GM18870 (cell line): ENCODE data around the gene RPL35A.
"Not testable (repeated sequence)": the region's sequence is repeated elsewhere in the genome, so short reads cannot be mapped to it uniquely, and the experiment has no call there.

ENCODE experiments used
- ATAC-seq: cut with Tn5 transposase; IDR thresholded peaks from one replicate; pipeline ENCODE4 v1.9.1; 2021; ENCODE audit warnings: moderate library complexity; ENCODE audit not compliant: unreplicated experiment

Gene RPL35A

DNA sequence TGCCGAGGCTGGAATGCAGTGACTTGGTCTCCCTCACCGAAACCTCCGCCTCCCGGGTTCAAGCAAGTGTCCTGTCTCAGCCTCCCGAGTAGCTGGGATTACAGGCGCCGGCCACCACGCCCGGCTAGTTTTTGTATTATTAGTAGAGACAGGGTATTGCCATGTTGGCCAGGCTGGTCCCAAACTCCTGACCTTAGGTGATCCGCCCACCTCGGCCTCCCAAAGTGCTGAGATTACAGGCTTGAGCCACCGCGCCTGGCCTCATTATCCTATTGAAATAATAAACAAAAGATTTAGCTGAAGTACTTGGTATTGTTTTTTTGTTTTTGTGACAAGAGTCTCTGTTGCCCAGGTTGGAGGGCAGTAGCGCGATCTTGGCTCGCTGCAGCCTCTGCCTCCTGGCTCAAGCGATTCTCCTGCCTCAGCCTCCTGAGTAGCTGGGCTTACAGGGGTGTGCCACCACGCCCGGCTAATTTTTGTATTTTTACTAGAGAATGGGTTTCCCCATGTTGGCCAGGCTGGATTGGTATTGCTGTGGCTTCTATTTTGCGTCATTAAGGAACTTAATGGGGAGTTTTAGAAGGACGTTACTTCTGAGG is 1.5 kb downstream of the RPL35A start:
- ATAC-seq = no peak

DNA sequence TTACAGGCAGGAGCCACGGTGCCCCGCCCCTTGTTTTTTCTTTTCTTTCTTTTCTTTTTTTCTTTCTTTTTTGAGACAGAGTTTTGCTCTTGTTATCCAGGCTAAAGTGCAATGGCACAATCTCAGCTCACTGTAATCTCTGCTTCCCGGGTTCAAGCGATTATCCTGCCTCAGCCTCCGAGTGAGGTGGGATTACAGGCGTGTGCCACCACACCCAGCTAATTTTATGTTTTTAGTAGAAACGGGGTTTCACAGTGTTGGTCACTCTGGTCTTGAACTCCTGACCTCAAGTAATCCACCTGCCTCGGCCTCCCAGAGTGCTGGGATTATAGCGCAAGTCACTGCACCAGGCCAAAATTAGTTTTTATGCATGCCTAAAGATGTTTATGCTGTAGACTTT is 2.5 kb downstream of the RPL35A start:
- ATAC-seq = no peak

DNA sequence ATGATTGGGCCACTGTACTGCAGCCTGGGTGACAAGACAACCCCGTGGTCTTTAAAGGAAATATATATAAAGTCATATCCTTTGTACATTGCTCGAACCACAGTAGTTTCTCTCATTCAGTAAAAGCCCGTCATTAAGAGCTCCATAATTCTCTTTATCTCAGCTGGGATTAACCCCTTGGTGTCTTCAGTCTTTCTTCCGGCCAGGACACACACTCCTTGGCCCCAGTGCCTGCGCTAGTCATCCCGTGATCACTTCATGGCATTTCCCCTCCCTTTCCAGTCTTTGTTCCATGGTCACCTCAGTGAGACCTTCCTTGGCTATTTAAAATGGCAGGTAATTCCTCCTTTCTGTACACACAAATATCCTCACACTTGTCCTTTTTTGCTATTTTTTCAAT is 3.3 kb downstream of the RPL35A start:
- ATAC-seq = no peak

DNA sequence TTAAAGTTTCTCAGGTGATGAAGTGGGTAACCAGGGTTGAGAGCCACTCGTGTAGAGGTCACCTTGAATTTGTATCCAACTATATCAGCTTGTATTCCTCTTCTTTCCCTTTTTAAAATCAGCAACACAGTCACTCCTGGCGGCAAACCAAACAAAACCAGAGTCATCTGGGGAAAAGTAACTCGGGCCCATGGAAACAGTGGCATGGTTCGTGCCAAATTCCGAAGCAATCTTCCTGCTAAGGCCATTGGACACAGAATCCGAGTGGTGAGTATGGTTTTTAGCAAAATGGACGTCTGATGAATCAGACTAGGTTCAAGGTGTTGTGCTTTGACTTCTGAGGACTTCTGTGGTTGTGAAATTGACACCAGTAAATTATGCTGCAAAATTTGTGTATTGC is 3.9 kb downstream of the RPL35A start:
- ATAC-seq = no peak

DNA sequence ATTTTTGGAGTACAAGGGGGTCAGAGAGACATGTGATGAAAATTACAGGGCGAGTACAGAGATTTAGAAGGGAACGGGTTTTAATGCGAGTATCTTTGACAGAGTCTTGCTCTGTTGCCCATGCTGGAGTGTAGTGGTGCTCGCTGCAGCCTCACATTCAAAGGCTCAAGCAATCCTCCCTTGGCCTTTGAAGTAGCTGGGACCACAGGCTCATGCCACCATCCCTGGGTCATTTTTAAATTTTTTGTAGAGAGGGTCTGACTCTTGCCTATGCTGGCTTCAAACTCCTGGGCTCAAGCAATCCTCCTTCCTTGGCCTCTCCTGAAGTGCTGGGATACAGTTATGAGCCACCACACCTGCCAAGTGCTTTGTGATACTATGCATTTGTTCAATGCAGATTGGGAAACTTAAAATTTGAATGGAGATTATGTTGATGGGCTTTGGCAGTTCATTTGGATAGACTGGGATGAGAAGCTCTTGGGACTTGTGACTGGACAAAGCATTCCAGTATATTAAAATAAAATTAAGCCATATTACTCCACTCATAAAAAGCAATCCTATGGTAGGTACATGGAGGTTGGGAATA is 6.0 kb downstream of the RPL35A start:
- ATAC-seq = no peak

DNA sequence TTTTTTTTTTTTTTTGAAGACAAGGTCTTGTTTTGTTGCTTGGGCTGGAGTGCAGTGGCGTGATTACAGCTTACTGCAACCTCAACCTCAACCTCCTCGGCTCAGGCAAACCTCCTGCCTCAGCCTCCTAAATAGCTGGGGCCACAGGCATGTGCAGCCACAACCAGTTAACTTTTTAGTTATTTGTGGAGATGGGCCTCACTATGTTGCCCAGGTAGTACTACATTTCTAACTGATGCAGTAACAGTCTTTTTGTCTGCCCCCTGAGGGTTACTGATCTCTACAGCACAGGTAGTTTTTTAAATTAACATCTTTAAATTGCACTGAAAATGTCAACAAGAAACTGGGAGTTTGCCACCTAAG is 6.6 kb downstream of the RPL35A start:
- ATAC-seq = no peak

DNA sequence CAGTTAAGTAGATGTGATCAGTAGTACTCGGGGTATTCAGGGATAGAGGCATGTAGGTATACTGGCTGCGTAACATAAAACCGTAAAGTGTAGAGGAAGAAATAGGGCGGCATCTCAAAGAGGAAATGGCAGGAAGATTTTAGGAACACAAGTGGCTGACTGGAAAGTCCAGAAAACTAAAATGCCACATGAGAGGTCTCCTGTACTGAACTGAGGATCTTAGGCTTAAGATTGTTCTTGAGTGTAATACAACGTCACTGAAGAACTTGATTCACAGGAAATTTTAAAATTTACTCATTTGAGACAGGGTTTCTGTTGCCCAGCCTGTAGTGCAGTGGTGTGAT is 7.8 kb downstream of the RPL35A start:
- no peak for ATAC-seq

DNA sequence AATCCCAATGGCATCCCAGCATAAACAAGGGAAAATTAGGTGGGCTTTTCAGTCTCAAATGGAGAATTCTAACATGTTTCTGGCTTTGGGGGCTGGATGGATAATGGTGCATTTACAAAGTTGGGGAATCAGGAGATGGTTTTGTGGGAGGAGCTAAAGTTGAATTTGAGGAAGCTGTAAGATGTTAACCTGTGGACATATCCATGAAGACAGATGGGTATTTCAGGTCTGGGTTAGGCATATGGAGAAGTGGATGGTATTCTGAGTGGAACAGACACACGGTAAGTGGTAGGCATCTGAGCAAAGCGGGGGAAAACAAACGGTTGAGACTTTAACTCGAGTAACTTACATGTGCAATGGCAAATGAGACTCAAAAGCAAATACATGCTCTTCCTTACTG is 8.4 kb downstream of the RPL35A start:
- ATAC-seq = no peak

DNA sequence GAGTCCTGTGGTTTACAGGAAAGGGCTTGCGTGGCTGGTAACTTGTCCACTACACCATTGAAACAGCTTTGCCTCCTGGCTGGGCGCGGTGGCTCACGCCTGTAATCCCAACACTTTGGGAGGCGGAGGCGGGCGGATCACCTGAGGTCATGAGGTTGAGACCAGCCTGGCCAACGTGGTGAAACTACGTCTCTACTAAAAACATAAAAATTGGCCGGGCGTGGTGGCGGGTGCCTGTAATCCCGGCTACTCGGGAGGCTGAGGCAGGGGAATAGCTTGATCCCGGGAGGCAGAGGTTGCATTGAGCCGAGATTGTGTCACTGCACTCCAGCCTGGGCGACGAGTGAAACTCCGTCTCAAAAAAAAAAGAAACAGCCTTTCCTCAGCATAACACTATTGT is 8.9 kb downstream of the RPL35A start:
- not testable (repeated sequence) for ATAC-seq

DNA sequence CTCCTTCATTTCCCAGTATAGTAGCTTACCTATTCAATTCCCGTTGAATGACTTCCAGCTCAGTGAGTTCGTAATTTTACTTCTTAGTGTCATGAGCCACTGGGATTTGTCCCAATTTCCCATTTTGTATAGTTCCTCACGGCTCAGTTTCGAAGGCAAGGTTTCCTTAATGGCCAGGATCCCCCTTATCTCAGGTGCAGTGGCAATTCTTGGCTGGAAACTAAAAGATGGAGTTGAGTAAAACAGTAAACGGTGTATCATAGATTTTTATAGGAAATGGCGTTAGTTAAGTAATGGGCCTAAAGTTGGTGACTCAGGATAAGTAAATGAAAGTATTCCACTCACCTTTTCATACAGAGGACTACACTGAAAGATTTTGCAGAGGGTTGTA is 9.5 kb downstream of the RPL35A start:
- no peak for ATAC-seq

DNA sequence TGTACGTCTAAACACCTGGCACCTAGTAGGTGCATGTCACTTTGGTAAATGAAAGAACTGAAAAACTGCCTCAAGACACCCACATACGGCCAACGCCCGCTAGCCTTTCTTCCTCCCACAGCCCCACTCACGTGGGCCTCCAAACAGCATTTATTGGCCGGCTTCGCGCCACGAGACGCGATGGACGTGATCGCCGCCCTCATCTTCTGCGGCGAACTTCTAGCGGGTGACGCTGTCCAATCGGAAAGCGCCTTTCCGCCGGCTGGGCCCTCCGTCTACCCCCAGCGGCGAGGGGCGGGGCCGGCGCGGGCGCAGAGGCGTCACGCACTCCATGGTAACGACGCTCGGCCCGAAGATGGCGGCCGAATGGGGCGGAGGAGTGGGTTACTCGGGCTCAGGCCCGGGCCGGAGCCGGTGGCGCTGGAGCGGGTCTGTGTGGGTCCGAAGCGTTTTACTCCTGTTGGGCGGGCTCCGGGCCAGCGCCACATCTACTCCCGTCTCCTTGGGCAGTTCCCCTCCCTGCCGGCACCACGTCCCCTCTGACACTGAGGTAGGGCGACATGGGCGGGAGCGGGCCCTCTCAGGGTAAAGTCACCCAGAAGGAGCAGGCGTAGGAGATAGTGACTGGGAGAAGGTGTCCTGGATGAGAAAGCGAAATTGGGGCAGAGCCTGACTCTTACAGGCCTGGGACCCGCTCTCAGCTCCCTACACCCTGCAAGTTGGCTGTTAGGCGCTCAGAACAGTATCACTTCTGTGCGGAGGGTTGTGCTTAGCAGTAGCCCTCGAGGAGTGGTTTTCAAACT is 10.1 kb downstream of the RPL35A start, which contains the start of gene LMLN:
Gene LMLN, plus strand, starts transcription at position 327 of the 803 bp plus-strand sequence. Its CDS starts 29 bp downstream, at position 356.
- peak; percentile 92 for ATAC-seq

DNA sequence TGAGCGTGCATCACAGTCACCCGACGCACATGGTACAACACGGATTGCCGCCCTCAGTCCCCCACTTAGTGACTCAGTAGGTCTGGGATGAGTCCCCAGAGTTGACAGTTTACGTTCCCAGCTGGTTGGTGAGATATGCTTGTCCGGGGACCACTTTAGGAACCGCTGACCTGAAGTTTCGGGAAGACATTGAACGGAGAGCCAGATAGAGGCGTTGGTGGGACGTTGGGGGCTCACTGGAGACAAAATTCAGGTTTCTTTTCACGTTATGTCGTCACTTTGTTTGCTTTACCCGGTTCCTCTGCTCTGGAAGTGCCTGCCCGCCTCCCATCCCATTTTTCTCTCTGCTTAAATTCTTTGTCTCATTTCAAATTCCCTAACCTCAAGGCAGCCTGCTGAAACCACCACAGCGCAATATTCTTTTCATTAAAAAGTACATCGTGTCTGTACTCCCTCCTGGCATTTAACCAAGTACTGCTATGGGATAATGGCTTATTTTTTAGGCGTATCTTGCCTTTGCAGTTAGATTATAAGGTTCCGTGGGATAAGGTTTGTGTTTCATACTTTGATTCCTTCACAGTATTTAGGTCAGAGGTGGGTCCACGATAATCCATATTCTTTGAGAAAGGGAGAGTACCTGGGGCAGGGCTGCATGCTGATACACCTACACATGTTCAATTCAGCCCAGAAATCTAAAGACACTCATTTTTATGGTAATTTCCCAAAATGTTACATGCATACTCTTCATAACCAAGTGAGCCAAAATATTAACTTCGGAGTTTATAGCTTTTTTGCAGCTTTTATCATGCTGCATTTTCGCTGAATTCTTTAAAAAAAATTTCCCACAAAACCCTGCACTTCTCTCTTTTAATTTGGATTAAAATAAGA is 10.9 kb downstream of the RPL35A start:
- no peak for ATAC-seq

DNA sequence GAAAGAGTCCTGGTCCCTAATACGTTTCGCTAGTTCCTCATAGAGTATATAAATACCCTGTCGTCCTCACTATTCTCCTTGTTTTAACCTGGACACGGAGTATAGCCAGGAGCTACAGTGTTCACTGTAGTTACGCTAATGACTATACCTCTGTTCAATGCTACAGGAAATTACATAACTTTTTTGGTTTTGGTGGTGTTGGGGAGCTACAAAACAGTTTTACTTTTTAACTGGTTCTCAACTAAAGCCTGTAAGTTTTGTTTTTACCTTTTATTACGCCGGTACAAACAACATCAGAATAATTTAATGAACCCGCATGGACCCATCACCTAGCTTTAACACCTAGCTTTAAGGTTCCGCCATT is 11.6 kb downstream of the RPL35A start:
- ATAC-seq = no peak

DNA sequence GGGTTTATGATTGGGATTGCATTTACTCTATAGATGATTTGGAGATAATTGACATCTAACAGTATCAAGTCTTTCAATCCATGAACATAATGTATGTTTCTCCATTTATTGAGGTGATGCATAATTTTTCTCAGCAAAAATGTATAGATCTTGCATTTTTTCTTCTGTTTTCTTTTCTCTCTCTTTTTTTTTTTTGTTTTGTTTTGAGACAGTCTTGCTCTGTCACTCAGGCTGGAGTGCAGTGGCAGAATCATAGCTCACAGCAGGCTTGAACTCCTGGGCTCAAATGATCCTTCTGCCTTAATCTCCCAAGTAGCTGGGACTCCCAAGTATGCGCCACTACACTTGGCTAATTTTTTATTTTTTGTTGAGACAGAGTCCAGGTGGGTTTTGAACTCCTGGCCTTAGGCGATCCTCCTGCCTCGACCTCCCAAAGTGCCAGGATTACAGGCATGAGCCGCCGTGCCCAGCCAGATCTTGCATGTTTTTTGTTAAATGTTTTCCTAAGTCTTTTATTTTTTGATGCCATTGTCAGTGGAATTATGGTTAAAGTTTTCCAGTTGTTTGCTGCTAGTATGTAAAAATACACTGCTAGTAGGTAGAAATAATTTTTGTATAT is 13.1 kb downstream of the RPL35A start:
- ATAC-seq = no peak

DNA sequence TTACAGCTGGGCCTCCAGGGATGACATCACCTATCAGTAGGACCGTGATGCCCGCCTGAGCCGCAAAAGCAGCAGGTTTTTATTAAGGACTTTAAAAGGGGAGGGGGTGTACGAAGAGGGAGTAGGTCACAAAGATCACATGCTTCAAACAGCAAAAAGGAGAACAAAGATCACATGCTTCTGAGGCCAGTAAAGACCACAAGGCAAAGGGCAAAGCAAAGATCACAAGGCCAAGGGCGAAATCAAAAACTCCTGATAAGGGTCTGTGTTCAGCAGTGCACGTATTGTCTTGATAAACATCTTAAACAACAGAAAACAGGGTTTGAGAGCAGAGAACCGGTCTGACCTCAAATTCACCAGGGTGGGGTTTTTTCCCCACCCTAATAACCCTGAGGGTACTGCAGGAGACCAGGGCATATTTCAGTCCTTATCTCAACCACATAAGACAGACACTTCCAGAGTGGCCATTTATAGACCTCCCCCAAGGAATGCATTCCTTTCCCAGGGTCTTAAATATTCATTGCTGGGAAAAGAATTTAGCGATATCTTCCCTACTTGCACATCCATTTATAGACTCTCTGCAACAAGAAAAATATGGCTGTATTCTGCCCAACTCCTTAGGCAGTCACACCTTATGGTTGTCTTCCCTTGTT is 17.5 kb downstream of the RPL35A start:
- ATAC-seq = not testable (repeated sequence)

DNA sequence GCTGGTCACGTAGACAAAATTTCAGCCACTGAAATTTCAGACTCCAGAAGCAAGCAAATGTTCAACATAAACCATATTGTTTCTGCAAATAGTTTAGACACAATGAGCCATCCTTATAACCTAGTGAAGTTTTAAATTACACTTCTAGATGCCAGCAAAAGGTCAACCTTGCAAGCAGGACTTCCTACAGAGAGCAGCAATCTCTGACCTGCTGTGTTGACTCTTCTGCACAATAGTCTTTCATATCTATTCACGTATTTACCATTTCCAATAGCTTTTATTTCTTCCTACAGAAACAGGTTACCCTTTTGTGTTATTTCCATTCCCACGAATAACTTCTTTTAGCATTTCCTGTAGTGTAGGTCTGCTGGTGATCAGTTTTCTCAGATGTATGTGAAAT is 20.6 kb downstream of the RPL35A start:
- ATAC-seq = no peak

DNA sequence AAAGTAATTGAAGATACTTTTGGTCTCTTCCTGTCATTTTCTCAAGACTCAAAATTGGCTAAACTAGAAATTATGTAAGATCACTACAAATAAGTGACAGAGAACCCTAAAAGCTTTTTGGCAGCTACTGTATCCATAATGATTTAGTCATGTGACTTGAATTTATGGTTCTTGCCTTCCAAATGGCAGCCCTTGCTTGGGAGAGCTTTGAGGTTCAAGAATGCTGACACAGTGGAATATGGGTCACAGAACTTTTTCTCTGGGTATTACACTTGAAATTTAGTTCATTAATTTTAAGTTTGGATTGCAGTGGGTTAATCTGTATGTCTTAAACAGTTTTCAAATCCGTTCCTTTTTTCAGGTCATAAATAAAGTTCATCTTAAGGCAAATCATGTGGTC is 24.0 kb downstream of the RPL35A start:
- no peak for ATAC-seq

DNA sequence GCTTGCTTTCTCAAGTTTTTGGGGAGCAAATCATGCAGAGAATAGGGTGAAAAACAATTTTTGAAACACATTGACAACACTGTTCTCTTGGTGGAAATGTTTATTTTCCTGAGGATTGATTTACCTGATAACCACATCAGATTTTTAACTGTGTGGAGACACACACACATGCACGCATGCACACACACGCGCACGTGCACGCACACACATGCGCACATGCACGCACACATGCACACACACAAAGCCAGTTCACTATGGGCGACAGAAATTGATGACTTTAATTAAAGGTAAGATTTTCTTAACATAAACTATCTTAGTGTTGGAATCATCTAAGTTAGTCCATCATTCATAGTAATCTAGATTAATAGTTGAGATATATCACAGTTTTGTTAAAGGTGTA is 25.3 kb downstream of the RPL35A start:
- ATAC-seq = no peak

DNA sequence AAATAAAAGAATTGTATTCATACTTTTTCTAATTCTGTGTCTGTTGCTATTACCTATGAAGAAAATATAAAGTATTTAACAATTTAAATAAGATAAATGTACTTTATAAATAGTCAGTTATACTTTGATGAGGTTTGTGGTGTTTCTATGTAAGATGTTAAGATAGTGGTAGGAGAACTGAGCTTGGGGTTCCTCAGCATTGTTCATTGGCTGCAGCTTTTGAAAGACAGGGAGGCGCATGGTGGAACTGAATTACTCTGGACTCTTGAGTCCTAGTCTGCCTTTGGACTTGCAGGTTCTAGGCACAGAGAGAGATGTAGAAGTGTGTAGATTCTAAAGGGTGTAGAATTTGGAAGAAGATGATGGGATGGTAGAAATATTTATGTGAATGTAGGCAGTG is 33.1 kb downstream of the RPL35A start:
- ATAC-seq = no peak

DNA sequence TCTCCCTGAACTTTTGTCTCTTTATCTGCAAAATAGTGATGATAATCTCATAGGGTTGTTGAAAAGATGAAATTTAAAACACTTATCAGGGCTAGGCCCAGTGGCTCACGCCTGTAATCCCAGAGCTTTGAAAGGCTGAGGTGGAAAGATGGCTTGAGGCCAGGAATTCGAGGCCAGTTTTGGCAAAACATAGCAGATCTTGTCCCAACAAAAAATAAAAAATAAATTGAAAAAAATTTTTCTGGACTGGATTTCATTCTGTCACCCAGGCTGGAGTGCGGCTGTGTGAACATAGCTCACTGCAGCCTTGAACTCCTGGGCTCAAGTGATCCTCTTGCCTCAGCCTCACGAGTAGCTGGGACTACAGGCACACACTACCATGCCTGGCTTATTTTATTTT is 39.7 kb downstream of the RPL35A start:
- no peak for ATAC-seq

DNA sequence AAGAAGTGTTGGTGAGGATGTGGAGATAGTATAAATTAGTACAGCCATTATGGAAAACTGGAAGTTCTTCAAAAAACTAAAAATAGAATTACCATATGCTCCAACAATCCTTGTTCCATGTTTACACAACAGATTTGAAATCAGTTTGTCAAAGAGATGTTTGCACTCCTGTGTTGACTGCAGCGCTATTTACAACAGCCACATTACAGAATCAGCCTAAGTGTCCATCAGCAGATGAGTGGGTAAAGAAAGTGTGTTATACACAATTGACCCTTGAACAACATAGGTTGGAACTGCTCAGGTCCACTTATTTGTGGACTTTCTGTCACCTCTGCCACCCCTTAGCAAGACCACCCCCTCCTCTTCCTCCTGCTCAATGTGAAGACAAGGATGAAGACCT is 44.7 kb downstream of the RPL35A start:
- no peak for ATAC-seq
